GM12891 (cell line): ENCODE results near the gene EVPL.
"Not testable (repeated sequence)": the region's sequence is repeated elsewhere in the genome, so short reads cannot be mapped to it uniquely, and the experiment has no call there.

Experiments used
- DNase-seq: peaks from one replicate; pipeline ENCODE4 v3.0.0; 2011; ENCODE audit warnings: low spot score; ENCODE audit not compliant: insufficient read length
- FAIRE-seq: peaks from 2 replicates; lab custom pipeline; 2011; peaks lifted over from hg19 to GRCh38; lab: Jason Lieb, UNC
- PAX5 ChIP-seq: IDR thresholded peaks from 2 replicates; pipeline ENCODE4 v1.6.1; 2011; ENCODE audit warnings: low read length, moderate library complexity, mild to moderate bottlenecking; ENCODE audit not compliant: insufficient read depth, severe bottlenecking
- POLR2A ChIP-seq: IDR thresholded peaks from 2 replicates; pipeline ENCODE4 v1.6.1; 2011; ENCODE audit warnings: low read depth, low read length, control low read depth
- POLR2AphosphoS5 ChIP-seq: IDR thresholded peaks from 2 replicates; pipeline ENCODE4 v1.6.1; 2011; ENCODE audit warnings: low read depth, low read length, control low read depth
- POU2F2 ChIP-seq: IDR thresholded peaks from 2 replicates; pipeline ENCODE4 v1.6.1; 2011; ENCODE audit warnings: low read depth, mild to moderate bottlenecking, control low read depth, low read length, moderate library complexity
- SPI1 ChIP-seq: IDR thresholded peaks from 2 replicates; pipeline ENCODE4 v1.6.1; 2011; ENCODE audit warnings: low read depth, low read length, control low read depth
- TAF1 ChIP-seq: IDR thresholded peaks from 2 replicates; pipeline ENCODE4 v1.6.1; 2011; ENCODE audit warnings: low read depth, low read length, control low read depth

Gene EVPL

DNA sequence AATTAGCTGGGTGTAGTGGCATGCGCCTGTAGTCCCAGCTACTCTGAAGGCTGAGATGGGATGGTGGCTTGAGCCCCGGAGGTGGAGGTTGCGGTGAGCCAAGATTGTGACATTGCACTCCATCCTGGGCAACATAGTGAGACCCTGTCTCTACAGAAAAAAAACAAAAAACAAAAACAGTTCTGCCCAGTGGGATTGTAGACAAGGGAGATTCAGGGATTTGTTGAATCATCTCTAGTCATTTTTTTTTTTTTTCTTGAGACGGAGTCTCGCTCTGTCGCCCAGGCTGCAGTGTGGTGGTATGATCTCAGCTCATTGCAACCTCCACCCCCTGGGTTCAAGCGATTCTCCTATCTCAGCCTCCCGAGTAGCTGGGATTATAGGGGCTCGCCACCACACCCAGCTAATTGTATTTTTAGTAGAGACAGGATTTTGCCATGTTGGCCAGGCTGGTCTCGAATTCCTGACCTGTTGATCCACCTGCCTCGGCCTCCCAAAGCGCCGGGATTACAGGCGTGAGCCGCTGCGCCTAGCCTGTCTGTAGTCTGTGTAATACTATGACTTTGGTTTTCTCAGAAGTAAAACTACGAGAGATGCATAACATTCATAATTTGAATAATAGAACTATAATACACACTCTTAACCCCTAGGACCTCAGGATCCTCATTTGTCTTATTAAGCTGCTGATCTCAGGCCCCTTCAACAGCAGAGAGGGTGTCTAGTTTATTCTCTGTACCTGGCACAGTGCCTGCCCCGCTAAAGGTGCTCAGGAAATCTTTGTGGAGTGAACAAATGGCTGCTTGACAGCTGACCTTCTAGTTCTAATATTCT, 46.7 kb downstream of the EVPL start:
- TF ChIP-seq POLR2AphosphoS5 (no peak), PAX5 (no peak), SPI1 (no peak), POLR2A (no peak), POU2F2 (no peak), TAF1 (no peak)
- peak; percentile 31 for FAIRE-seq
- no peak for DNase-seq

DNA sequence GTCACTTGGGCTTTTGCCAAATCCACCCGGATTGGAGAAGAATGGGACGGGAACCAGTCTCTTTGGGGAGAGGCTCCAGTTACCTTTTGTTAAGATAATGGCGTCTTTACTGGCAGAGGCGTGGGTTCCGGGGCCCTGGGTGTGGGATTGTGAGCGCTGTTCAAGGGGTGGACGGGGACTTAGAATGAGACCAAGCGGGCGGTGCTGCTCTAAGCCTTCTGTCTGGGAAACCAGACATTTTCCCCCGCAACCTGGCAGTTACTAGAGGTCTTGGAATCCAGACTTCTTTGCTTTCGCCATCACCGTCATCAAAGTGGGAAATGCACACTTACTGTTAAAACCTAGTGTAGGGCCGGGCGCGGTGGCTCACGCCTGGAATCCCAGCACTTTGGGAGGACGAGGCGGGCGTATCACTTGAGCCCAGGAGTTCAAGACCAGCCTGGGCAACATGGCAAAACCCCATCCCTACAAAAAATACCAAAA, 47.4 kb downstream of the EVPL start:
- TF ChIP-seq POLR2A (no peak), TAF1 (no peak), PAX5 (no peak), POLR2AphosphoS5 (no peak), SPI1 (no peak), POU2F2 (no peak)
- FAIRE-seq = no peak
- DNase-seq = no peak

GRCh38 chr17:75978938-75979704, 48.0 kb downstream of the EVPL start, which contains the start of the genes ACOX1 and TEN1:
TSS of gene ACOX1 (minus strand) at chr17:75979166. CDS start at chr17:75979073, 93 bp downstream.
TSS of gene TEN1 (plus strand) at chr17:75979240. CDS start at chr17:75986193, 6,953 bp downstream.
- no peak for TF ChIP-seq PAX5
- TF ChIP-seq POU2F2 = peak; percentile 81
- peak; percentile 96 for TF ChIP-seq POLR2A
- peak; percentile 95 for TF ChIP-seq POLR2AphosphoS5
- peak; percentile 96 for TF ChIP-seq TAF1
- TF ChIP-seq SPI1 = no peak

DNA sequence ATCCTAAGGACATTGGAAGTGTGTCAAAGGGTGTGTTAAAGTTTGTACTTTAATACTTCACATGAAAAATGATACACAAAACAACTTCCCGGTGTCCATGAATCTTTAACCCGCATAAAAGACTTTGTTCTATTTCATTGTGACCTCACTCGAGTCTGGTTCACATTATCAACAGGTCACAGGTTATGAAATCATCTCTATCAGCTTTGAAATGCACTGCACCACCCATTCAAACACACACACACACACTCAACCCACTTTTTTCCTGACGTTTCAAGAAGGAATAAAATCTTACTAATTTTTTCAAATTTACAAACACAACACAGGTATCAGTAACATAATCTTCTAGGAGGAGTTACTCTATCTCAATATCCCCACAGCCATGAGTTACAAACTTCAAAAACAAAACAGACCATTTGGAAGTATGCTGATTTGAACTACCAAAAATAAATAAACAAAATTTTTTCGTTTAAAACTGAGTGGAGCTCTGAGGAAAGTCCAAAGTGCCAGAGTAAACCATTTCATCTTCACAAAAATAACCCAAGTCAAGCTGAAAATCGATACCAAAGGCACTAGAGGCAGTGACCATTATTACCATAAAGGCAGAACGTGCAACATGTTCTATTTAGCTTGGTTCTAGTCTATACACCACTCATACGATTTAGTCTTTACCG, 50.8 kb downstream of the EVPL start:
- DNase-seq (no peak), FAIRE-seq (no peak)
- TF ChIP-seq POU2F2 = no peak
- no peak for TF ChIP-seq POLR2AphosphoS5

More at GRCh38 chr17:75978938-75979704, 48.0 kb downstream of the EVPL start, which contains the start of the genes ACOX1 and TEN1:
- peak; percentile 84 for DNase-seq
- FAIRE-seq = peak; percentile 94

DNA sequence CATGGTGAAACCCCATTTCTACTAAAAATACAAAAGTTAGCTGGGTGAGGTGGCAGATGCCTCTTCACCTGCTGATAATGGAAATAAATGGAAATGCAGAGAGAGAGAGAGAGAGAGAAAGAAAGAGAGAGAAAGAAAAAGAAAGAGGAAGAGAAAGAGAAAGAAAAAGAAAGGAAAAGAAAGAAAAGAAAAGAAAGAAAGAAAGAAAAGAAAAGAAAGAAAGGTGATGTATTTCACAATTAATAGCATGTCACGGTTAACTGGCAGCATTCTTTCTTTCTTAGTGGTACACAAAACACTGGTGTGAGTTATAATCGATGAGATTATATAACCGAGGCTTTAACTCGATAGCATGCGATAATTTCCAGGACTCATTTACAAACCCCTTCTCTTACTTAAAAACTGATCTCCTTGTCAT, 51.3 kb downstream of the EVPL start:
- DNase-seq (no peak), FAIRE-seq (no peak)
- TF ChIP-seq POLR2AphosphoS5 (no peak), PAX5 (no peak), POU2F2 (no peak), TAF1 (no peak), POLR2A (no peak)

DNA sequence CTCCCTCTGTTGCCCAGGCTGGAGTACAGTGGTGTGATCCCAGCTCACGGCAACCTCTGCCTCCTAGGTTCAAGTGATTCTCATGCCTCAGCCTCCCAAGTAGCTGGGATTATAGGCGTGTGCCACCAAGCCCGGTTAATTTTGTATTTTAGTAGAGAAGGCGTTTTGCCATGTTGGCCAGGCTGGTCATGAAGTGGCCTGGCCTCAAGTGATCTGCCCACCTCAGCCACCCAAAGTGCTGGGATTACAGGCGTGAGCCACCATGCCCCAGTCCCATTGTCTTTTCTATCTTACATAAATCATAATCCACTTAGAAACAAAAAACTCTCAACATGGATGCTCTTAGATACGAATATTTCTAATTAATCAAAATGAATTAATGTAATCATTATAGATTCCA, 51.9 kb downstream of the EVPL start:
- DNase-seq, FAIRE-seq: not testable (repeated sequence)

- TF ChIP-seq POU2F2 = no peak
- no peak for TF ChIP-seq POLR2A
- no peak for TF ChIP-seq TAF1
- TF ChIP-seq PAX5 = no peak
- no peak for TF ChIP-seq SPI1
- TF ChIP-seq POLR2AphosphoS5 = no peak
- no peak for DNase-seq
- FAIRE-seq = no peak
Measured at GRCh38 chr17:75970626-75971025, 56.5 kb downstream of the EVPL start.

DNA sequence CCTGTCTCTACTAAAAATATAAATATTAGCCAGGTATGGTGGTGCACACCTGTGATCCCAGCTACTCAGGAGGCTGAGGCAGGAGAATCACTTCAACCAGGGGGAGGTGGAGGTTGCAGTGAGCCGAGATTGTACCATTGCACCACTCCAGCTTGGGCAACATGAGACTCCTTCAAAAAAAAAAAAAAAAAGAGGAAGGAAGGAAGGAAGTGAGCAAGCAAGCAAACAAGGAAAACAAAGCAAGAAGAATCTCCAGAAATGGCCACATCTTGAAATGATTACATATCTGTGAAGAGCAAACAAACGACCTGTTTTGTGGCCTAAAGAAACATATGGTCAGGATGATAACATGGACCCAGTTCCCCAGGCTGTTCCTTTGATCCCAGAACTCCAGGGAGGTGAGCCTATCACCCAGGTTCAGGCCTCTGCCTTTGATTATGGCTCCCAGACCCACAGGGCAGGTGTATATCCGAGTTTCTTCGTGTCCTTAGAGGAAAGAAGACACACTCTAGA, 57.0 kb downstream of the EVPL start:
- DNase-seq = no peak
- FAIRE-seq = no peak
- TF ChIP-seq SPI1 (no peak), TAF1 (no peak), POLR2AphosphoS5 (no peak), POU2F2 (no peak), PAX5 (no peak)

DNA sequence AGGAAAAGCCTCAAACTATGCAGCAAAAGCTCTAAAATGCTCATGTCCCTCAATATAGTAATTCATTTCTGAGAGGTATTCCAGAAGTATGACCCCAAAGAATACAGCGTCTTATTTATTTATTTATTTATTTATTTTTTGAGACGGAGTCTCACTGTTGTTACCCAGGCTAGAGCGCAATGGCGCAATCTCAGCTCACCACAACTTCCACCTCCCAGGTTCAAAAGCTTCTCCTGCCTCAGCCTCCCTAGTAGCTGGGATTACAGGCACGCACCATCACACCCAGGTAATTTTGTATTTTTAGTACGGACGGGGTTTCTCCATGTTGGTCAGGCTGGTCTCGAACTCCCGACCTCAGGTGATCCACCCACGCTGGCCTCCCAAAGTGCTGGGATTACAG, 58.1 kb downstream of the EVPL start:
- DNase-seq, FAIRE-seq: not testable (repeated sequence)

DNA sequence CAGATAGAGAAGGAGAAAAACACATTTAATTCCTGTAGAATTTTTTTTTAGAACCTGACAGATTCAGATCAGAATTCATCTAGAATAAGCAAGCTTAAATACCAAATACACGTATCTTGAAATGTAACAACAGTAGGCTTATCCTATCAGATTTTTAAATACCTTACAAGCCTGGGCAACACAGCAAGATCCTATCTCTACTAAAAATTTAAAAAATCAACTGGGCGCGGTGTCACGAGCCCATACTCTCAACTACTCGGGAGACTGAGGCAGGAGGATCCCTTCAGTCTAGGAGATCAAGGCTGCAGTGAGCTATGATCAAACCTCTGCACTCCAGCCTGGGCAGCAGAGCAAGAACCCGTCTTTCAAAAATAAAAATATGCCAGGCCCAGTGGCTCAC, 61.6 kb downstream of the EVPL start:
- FAIRE-seq = no peak
- TF ChIP-seq PAX5 = no peak
- no peak for TF ChIP-seq POLR2AphosphoS5
- no peak for TF ChIP-seq SPI1

More for the DNA sequence above, 61.6 kb downstream of the EVPL start:
- DNase-seq = no peak
